Astrocyte (in vitro differentiated cells and primary cell): ENCODE measurements around the gene NCOR1. TPM values are rescaled to one million over a fixed set of nuclear protein-coding genes. Genes with fewer than 3 reads are reported as not detected.

ENCODE experiments used
- DNase-seq: peaks from one replicate; pipeline ENCODE4 v3.0.0-alpha.2; 2010; ENCODE audit warnings: low read depth
- FAIRE-seq: peaks from 2 replicates; lab custom pipeline; 2011; peaks lifted over from hg19 to GRCh38; lab: Jason Lieb, UNC
- H2AFZ ChIP-seq: 2 replicates; pipeline ENCODE4 v1.6.0; 2012; ENCODE audit warnings: low read depth, low read length, inconsistent platforms
- H3K27ac ChIP-seq: 2 replicates; pipeline ENCODE4 v1.5.1; 2011; ENCODE audit warnings: low read depth, low read length, inconsistent platforms
- H3K27me3 ChIP-seq: 2 replicates; pipeline ENCODE4 v1.6.0; 2011; ENCODE audit warnings: low read length, inconsistent platforms; ENCODE audit not compliant: insufficient read depth
- H3K36me3 ChIP-seq: 2 replicates; pipeline ENCODE4 v1.5.1; 2011; ENCODE audit warnings: low read length, inconsistent platforms; ENCODE audit not compliant: insufficient read depth
- H3K4me1 ChIP-seq: 2 replicates; pipeline ENCODE4 v1.5.1; 2011; ENCODE audit warnings: low read length, inconsistent platforms; ENCODE audit not compliant: insufficient read depth
- H3K4me2 ChIP-seq: 2 replicates; pipeline ENCODE4 v1.6.0; 2012; ENCODE audit warnings: low read length, inconsistent platforms
- H3K4me3 ChIP-seq: 2 replicates; pipeline ENCODE4 v1.5.1; 2011; ENCODE audit warnings: low read depth, mild to moderate bottlenecking, low read length, inconsistent platforms; ENCODE audit not compliant: insufficient read depth
- H3K79me2 ChIP-seq: 2 replicates; pipeline ENCODE4 v1.6.0; 2012; ENCODE audit warnings: mild to moderate bottlenecking, low read length, inconsistent platforms; ENCODE audit not compliant: insufficient read depth
- H3K9ac ChIP-seq: 2 replicates; pipeline ENCODE4 v1.6.0; 2012; ENCODE audit warnings: mild to moderate bottlenecking, low read length, inconsistent platforms
- H3K9me3 ChIP-seq: 2 replicates; pipeline ENCODE4 v1.5.1; 2012; ENCODE audit warnings: low read depth, mild to moderate bottlenecking, low read length, inconsistent platforms; ENCODE audit not compliant: insufficient read depth
- H4K20me1 ChIP-seq: 2 replicates; pipeline ENCODE4 v1.6.0; 2012; ENCODE audit warnings: low read length, inconsistent platforms; ENCODE audit not compliant: insufficient read depth
- H3K27ac Mint-ChIP-seq: one replicate; pipeline ENCODE4 v1.8.0; 2021; ENCODE audit warnings: mild to moderate bottlenecking, mixed read lengths; ENCODE audit not compliant: unreplicated experiment
- H3K27me3 Mint-ChIP-seq: one replicate; pipeline ENCODE4 v1.8.0; 2021; ENCODE audit warnings: low read depth, mixed read lengths; ENCODE audit not compliant: unreplicated experiment
- H3K36me3 Mint-ChIP-seq: one replicate; pipeline ENCODE4 v1.8.0; 2021; ENCODE audit warnings: low read depth, mixed read lengths; ENCODE audit not compliant: unreplicated experiment
- H3K4me1 Mint-ChIP-seq: one replicate; pipeline ENCODE4 v1.8.0; 2021; ENCODE audit warnings: low read depth, mixed read lengths; ENCODE audit not compliant: unreplicated experiment
- H3K4me3 Mint-ChIP-seq: one replicate; pipeline ENCODE4 v1.8.0; 2021; ENCODE audit warnings: mild to moderate bottlenecking, moderate library complexity, mixed read lengths; ENCODE audit not compliant: unreplicated experiment
- H3K9me3 Mint-ChIP-seq: one replicate; pipeline ENCODE4 v1.8.0; 2021; ENCODE audit warnings: mild to moderate bottlenecking, mixed read lengths; ENCODE audit not compliant: unreplicated experiment
- CTCF ChIP-seq: IDR thresholded peaks from 2 replicates; pipeline ENCODE4 v1.5.1; 2011; ENCODE audit warnings: low read depth, mild to moderate bottlenecking, inconsistent platforms, low read length, moderate library complexity; ENCODE audit not compliant: insufficient read depth
- EZH2 ChIP-seq: IDR thresholded peaks from 2 replicates; pipeline ENCODE4 v1.6.1; 2012; ENCODE audit warnings: mild to moderate bottlenecking, low read length, inconsistent platforms; ENCODE audit not compliant: insufficient read depth
- total RNA-seq: library from RNA; stranded (reverse); gene quantifications from 2 replicates; pipeline ENCODE4 v1.2.1, GENCODE V29; 2021

The NCOR1 gene
- total RNA-seq, 1 donor from 2014 or later, result 119 TPM

GRCh38 chr17:16141685-16142084 is 73.6 kb downstream of the NCOR1 start:
- Mint-ChIP-seq H3K9me3 (no peaks in the 10 kb centered on the region), H3K27ac (no peak overlapping the region), H3K36me3 (peaks cover 21% of the 10 kb centered on the region), H3K27me3 (no peaks in the 10 kb centered on the region), H3K4me3 (no peak overlapping the region), H3K4me1 (no peaks in the 10 kb centered on the region)
- Histone ChIP-seq H2AFZ (no peak overlapping the region), H3K9ac (no peak overlapping the region), H3K4me2 (no peak overlapping the region), H3K36me3 (peaks cover 19% of the 10 kb centered on the region), H4K20me1 (peaks cover 5% of the 10 kb centered on the region), H3K4me3 (no peak overlapping the region), H3K27ac (no peak overlapping the region), H3K4me1 (no peaks in the 10 kb centered on the region), H3K79me2 (no peaks in the 10 kb centered on the region), H3K27me3 (no peaks in the 10 kb centered on the region), H3K9me3 (no peaks in the 10 kb centered on the region)
- DNase-seq, result no peak
- FAIRE-seq, result no peak
- TF ChIP-seq EZH2, result no peak
- no peak for TF ChIP-seq CTCF

GRCh38 chr17:16140854-16141253 is 74.5 kb downstream of the NCOR1 start:
- H4K20me1 ChIP-seq, result peaks cover 7% of the 10 kb centered on the region
- H3K4me1 ChIP-seq, result no peaks in the 10 kb centered on the region
- no peaks in the 10 kb centered on the region for H3K9me3 Mint-ChIP-seq
- H3K4me1 Mint-ChIP-seq, result peaks cover 1% of the 10 kb centered on the region
- H3K79me2 ChIP-seq, result no peaks in the 10 kb centered on the region
- H3K4me3 ChIP-seq, result no peak overlapping the region
- H3K4me2 ChIP-seq, result no peak overlapping the region
- H3K36me3 Mint-ChIP-seq, result peaks cover 22% of the 10 kb centered on the region
- TF ChIP-seq EZH2 (no peak), CTCF (no peak)
- no peak overlapping the region for H3K27ac Mint-ChIP-seq
- H3K9ac ChIP-seq, result no peak overlapping the region
- no peak overlapping the region for H3K27ac ChIP-seq
- FAIRE-seq, result peak; percentile 5
- H3K27me3 Mint-ChIP-seq, result no peaks in the 10 kb centered on the region
- no peak overlapping the region for H3K4me3 Mint-ChIP-seq
- H3K36me3 ChIP-seq, result peaks cover 20% of the 10 kb centered on the region
- no peaks in the 10 kb centered on the region for H3K27me3 ChIP-seq
- no peak for DNase-seq
- H2AFZ ChIP-seq, result no peak overlapping the region
- H3K9me3 ChIP-seq, result no peaks in the 10 kb centered on the region

- no peaks in the 10 kb centered on the region for H3K27me3 Mint-ChIP-seq
- Histone ChIP-seq H3K4me2 (no peak overlapping the region), H3K27me3 (no peaks in the 10 kb centered on the region), H3K27ac (no peak overlapping the region), H3K9me3 (no peaks in the 10 kb centered on the region), H3K4me1 (no peaks in the 10 kb centered on the region), H3K4me3 (no peak overlapping the region), H3K36me3 (peaks cover 36% of the 10 kb centered on the region), H3K9ac (no peak overlapping the region), H4K20me1 (peaks cover 7% of the 10 kb centered on the region), H2AFZ (no peak overlapping the region), H3K79me2 (peaks cover 5% of the 10 kb centered on the region)
- TF ChIP-seq CTCF (no peak), EZH2 (no peak)
- H3K27ac Mint-ChIP-seq, result peak overlapping the region; percentile 16
- no peaks in the 10 kb centered on the region for H3K9me3 Mint-ChIP-seq
- peak overlapping the region; percentile 34 for H3K4me3 Mint-ChIP-seq
- peaks cover 9% of the 10 kb centered on the region for H3K4me1 Mint-ChIP-seq
- DNase-seq (peak; percentile 15), FAIRE-seq (no peak)
- H3K36me3 Mint-ChIP-seq, result peaks cover 19% of the 10 kb centered on the region
These were observed 79.9 kb downstream of the NCOR1 start for GRCh38 chr17:16135461-16135860.
